SK-N-SH treated with all-trans-retinoic acid at 6 μM for 48 hours (cell line): ENCODE results near the gene QSOX2.

Experiments used
- ATAC-seq: fragments of 200-7000 bp; cut with Tn5 transposase; 3 replicates; pipeline ENCODE4 v1.9.1; 2020; ENCODE audit warnings: mild to moderate bottlenecking, moderate library complexity
- ARNTL ChIP-seq: fragments of 450-650 bp; formaldehyde crosslinking; IDR thresholded peaks from 2 replicates; pipeline ENCODE4 v1.5.0; 2020; ENCODE audit warnings: low read depth, mild to moderate bottlenecking, moderate library complexity, borderline replicate concordance
- BACH2 ChIP-seq: fragments of 250-450 bp; sonication (Bioruptor Pico); IDR thresholded peaks from 2 replicates; pipeline ENCODE4 v1.9.0; 2021; ENCODE audit warnings: mild to moderate bottlenecking, borderline replicate concordance
- CREB5 ChIP-seq: fragments of 250-450 bp; sonication (Bioruptor Pico); IDR thresholded peaks from 2 replicates; pipeline ENCODE4 v1.5.1; 2020; ENCODE audit warnings: low read depth, mild to moderate bottlenecking, moderate library complexity
- CSDC2 ChIP-seq: fragments of 250-450 bp; sonication (Bioruptor Pico); IDR thresholded peaks from 2 replicates; pipeline ENCODE4 v1.5.0; 2020; ENCODE audit warnings: mild to moderate bottlenecking, moderate library complexity
- CSRNP3 ChIP-seq: fragments of 250-450 bp; sonication (Bioruptor Pico); IDR thresholded peaks from 2 replicates; pipeline ENCODE4 v1.5.1; 2021; ENCODE audit warnings: mild to moderate bottlenecking, moderate library complexity
- ESRRG ChIP-seq: fragments of 250-450 bp; sonication (Bioruptor Pico); IDR thresholded peaks from 2 replicates; pipeline ENCODE4 v1.6.1; 2021; ENCODE audit warnings: mild to moderate bottlenecking
- GLIS3 ChIP-seq: fragments of 250-450 bp; sonication (Bioruptor Pico); IDR thresholded peaks from 2 replicates; pipeline ENCODE4 v1.5.0; 2020; ENCODE audit warnings: mild to moderate bottlenecking, moderate library complexity
- ISL1 ChIP-seq: fragments of 250-450 bp; sonication (Bioruptor Pico); IDR thresholded peaks from 2 replicates; pipeline ENCODE4 v2.1.2; 2022; ENCODE audit warnings: mild to moderate bottlenecking, moderate library complexity
- OSR1 ChIP-seq: fragments of 250-450 bp; sonication (Bioruptor Pico); IDR thresholded peaks from 2 replicates; pipeline ENCODE4 v1.8.0; 2022; ENCODE audit warnings: moderate library complexity, mild to moderate bottlenecking, inconsistent platforms
- PATZ1 ChIP-seq: fragments of 250-450 bp; sonication (Bioruptor Pico); IDR thresholded peaks from 2 replicates; pipeline ENCODE4 v1.8.0; 2020; ENCODE audit warnings: mild to moderate bottlenecking, moderate library complexity, borderline replicate concordance
- POU6F1 ChIP-seq: fragments of 250-450 bp; sonication (Bioruptor Pico); IDR thresholded peaks from 2 replicates; pipeline ENCODE4 v1.8.0; 2021; ENCODE audit warnings: low read depth, mild to moderate bottlenecking, moderate library complexity, borderline replicate concordance
- RARB ChIP-seq: fragments of 250-450 bp; sonication (Bioruptor Pico); IDR thresholded peaks from 2 replicates; pipeline ENCODE4 v1.8.0; 2021; ENCODE audit warnings: mild to moderate bottlenecking, moderate library complexity
- SNAI2 ChIP-seq: fragments of 250-450 bp; sonication (Bioruptor Pico); IDR thresholded peaks from 2 replicates; pipeline ENCODE4 v1.5.0; 2020; ENCODE audit warnings: mild to moderate bottlenecking, moderate library complexity
- TCF4 ChIP-seq: fragments of 250-450 bp; sonication (Bioruptor Pico); IDR thresholded peaks from 2 replicates; pipeline ENCODE4 v1.8.0; 2021; ENCODE audit warnings: mild to moderate bottlenecking, moderate library complexity, borderline replicate concordance
- TOX ChIP-seq: fragments of 250-450 bp; sonication (Bioruptor Pico); IDR thresholded peaks from 2 replicates; pipeline ENCODE4 v1.8.0; 2021; ENCODE audit warnings: mild to moderate bottlenecking, moderate library complexity, borderline replicate concordance
- ZC3H10 ChIP-seq: fragments of 250-450 bp; sonication (Bioruptor Pico); IDR thresholded peaks from 2 replicates; pipeline ENCODE4 v1.5.1; 2021; ENCODE audit warnings: mild to moderate bottlenecking, moderate library complexity
- ZFP3 ChIP-seq: fragments of 250-450 bp; sonication (Bioruptor Pico); IDR thresholded peaks from 2 replicates; pipeline ENCODE4 v1.5.0; 2020; ENCODE audit warnings: mild to moderate bottlenecking, moderate library complexity
- ZFP30 ChIP-seq: fragments of 450-650 bp; formaldehyde crosslinking; IDR thresholded peaks from 2 replicates; pipeline ENCODE4 v1.5.0; 2022; ENCODE audit warnings: mild to moderate bottlenecking, moderate library complexity
- ZNF8 ChIP-seq: fragments of 450-650 bp; formaldehyde crosslinking; IDR thresholded peaks from 2 replicates; pipeline ENCODE4 v1.5.0; 2020; ENCODE audit warnings: mild to moderate bottlenecking, moderate library complexity

Gene QSOX2

GRCh38 chr9:136229096-136230065, 16.2 kb downstream of the QSOX2 start:
- no peak for ATAC-seq
- TF ChIP-seq RARB (CRISPR knock-in tag) (no peak), ZFP30 (no peak), ARNTL (CRISPR knock-in tag) (no peak), ESRRG (CRISPR knock-in tag) (no peak), BACH2 (no peak), PATZ1 (CRISPR knock-in tag) (no peak), TCF4 (CRISPR knock-in tag) (no peak), ZC3H10 (CRISPR knock-in tag) (no peak), GLIS3 (CRISPR knock-in tag) (no peak), POU6F1 (CRISPR knock-in tag) (no peak), TOX (CRISPR knock-in tag) (no peak), SNAI2 (CRISPR knock-in tag) (no peak), CREB5 (no peak), ZFP3 (CRISPR knock-in tag) (no peak), ISL1 (CRISPR knock-in tag) (no peak), CSDC2 (CRISPR knock-in tag) (no peak)

GRCh38 chr9:136228107-136228875, 17.3 kb downstream of the QSOX2 start:
- TF ChIP-seq ZNF8 (CRISPR knock-in tag) = no peak
- TF ChIP-seq GLIS3 (CRISPR knock-in tag) = no peak
- no peak for TF ChIP-seq OSR1 (CRISPR knock-in tag)
- no peak for TF ChIP-seq CSRNP3 (CRISPR knock-in tag)
- no peak for TF ChIP-seq ZFP3 (CRISPR knock-in tag)
- ATAC-seq = peak; percentile 71

GRCh38 chr9:136226680-136227407, 18.8 kb downstream of the QSOX2 start:
- ATAC-seq = no peak
- TF ChIP-seq OSR1 (CRISPR knock-in tag) = no peak
- no peak for TF ChIP-seq ZFP3 (CRISPR knock-in tag)
- TF ChIP-seq BACH2 = no peak
- no peak for TF ChIP-seq TCF4 (CRISPR knock-in tag)
